GM18873 (cell line): ENCODE data around the gene SHB.

ENCODE experiments used
- ATAC-seq: cut with Tn5 transposase; IDR thresholded peaks from one replicate; pipeline ENCODE4 v1.9.1; 2021; ENCODE audit warnings: mild to moderate bottlenecking, moderate library complexity, moderate number of reproducible peaks; ENCODE audit not compliant: unreplicated experiment, low FRiP score

The SHB gene

DNA sequence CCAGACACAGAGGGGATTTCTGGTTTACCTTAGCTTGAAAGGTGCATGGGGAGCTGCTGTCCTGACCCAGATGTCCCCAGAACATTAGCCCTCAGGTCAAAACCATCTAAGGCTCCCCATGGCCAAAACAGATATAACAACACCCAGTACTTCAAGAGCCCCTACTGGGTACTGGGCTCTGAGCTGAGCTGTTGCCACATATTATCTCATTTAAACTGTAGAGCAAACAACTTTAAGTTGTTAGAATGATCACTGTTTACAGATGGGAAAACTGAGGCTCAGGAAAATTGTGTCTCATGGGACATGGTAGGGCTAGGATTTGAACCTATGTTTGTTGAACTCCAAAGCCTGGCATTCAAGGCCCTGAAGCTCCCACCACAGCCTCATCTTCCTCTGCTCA is 144.5 kb downstream of the SHB start:
- no peak for ATAC-seq

DNA sequence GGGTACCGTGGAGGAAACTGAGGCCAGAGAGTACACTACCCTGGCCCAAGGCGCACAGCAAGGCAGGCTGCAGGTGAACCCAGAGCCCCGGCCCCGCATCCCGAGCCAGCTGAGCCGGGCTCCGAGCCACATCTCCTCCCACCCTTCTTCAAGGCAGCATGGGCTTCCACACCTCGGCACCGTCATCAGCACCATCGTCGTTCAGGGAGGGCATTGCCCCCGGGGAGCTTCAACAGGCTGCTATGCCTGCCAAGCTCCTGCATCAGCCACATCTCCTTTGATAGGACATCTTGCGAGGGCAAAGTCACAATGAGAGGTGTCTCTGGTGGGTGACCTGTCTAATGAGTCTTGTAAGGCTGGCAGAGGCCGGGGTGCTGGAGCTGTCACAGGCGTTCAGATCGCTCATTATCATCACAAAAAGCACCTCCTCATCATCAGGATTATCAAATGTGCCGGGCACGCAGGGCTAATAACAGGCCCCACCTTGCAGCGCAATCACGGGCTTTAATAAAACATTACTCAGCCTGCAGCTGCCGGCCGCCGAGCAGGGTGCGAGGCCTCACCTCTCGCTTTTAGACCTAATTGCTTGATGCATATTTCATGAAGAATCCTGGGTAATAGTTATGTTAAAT is 145.1 kb downstream of the SHB start:
- no peak for ATAC-seq

DNA sequence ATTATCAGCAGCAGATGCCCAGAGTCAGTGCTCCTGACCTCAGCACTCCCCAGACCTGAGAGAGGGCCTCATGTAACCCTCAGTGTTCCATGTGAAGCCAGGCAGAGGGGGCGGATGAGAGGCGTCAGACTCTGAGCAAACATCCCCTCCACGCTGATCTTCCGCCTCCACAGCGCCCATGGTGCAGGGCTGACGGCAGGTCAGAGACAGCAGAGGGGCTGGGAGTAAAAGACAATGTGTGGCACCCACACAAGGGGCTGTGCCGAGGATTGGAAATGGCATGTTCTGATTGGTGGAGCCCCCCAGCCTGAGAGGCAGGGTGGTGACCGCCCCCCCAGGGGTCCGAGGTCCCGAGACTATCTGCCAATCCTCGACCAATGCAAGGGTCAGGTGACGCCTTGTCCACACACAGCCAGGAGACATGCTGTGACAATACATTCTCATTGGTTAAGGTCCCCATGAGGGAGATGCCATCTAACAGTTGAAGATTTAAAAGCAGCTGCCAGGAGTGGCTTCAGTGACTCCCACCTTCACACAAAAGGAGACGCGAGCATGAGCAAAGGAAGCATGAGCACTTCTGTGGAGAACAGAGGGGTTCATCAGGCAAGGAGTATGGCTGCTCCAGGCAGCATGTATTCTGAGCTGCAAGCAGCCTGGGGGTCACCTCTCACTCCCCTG is 145.8 kb downstream of the SHB start:
- no peak for ATAC-seq

DNA sequence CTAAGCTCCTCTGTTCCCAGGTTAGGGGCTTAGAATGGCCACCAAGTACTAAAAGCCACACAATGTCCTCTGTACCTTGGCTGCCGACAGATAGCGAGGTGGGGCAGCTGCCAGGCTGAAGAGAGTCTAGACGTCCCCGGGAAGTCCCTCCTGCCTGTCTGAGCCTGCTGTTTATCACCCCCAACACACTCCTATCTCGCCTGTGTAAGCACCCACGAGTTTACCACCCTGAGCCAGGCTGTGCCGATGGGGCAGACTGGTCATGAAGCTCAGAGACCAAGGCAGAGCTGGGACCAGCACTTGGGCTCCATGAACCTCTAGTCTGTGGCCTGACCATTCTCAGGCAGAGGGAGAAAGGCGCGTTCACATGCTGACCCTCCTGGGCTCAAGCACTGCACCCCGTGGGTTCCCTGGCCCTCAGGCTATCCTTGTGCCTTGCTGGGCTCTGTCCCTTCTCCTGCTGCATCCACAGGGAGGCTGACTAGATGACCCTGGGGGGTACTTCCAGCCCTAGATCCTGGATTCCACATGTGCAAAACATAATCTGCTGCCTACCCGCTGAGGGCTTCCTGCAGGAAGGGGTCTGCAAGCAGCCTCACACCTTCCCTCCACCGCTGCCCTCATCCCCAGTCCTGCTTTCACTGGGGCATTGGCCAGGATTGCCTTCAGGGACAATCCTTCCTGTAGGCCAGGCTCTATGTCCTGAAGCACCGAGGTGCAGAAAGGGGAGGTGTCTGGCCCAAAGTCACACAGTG is 146.5 kb downstream of the SHB start:
- ATAC-seq: no peak

DNA sequence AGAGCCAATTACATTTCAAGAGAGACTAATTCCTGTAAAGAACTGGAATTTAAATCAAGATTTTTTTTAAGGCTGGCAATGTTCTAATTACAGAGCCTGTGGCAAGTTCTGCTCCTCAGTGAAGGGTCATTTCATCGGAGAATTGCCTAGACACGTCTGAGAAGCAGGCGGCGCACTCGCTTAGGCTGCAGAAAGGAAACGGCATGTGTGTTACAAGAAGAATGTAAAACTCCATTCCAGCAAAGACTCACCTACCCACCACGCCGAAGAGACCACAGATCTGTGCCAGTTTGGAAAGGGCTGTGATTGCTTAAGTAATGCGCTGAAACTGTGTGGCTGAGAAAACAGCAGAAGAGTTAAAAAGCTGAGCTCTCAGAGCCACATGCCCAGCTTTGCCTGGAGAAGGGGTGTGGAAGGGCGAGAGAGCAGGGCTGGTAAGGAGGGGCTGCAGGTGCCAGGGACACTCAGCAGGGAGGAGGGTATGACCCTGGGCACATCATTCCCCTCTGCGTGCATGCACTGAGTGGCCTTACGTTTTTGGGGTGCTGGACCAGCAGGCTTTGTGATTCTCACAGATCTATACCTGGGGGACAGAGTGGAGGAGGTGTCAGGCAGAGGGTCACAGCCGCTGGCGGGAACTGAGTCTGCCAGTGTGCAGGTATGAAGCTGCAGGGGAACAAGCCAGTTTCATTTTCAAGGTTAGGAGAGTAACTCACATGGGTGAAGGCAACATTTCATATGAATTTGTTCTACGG is 147.3 kb downstream of the SHB start:
- no peak for ATAC-seq

DNA sequence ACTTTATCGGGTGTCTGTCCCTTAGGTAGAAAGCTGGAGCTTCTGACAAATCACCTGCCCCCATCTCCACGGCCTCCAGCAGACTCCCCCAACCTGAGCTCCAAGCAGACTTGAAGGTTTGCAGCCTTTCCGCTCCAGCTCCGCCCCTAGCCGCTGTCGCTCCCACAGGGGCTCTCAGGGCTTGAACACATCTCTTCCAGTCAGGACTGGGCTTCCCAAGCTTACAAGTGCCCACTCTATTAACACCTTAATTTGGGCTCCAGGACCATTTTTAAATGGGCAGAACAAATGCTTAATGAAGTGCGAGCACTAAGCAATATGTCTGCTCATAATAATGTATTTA is 147.9 kb downstream of the SHB start:
- ATAC-seq: no peak

DNA sequence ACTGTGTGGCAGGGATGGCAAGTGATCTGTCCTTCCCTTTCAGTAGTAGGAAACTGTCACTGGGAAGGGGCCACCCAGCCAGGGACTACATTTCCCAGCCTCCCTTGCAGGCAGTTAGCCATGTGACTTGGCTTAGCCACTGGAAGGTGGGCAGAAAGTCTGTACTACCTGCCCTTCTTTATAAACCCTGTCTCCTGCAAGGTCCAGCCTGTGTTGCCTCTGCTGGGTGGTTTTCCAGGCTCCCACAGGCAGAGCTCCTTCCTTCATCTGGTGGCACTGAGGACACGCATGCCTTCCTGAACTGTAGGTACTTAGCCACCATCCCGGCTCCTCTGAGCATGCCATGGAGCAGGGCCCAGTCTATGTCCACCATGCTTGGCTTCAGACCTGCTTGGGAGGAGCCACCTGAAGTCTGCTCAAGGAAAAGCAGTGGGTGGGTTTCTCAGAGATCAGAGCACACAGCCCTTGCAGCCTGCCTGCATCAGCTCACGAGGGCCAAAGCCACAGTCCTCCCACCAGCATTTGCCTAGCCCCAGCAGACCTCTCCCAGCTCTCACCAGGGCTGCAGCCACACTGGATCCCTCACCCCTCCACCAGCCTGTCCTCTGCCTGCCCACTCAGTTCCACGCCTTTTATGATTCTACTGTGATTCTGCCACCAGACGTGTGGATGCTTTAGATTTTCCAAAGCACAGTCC is 148.4 kb downstream of the SHB start:
- no peak for ATAC-seq

DNA sequence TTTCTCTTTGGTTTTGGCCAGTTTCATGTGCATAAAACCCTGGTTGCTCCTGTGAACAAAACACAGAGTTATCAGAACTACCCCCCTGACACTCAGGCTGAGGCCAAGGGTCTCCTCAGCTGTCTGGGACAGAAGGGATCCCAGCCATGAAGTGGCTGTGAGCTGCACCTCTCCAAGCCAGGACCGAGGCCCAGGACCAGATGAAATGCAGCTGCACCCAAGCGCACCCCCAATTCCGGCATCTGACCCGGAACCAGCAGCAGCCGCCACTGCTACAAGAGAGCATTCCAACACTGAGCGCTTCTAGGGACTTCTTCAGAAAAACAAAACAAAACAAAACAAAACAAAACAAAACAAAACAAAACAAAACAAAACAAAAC is 149.1 kb downstream of the SHB start:
- no peak for ATAC-seq

DNA sequence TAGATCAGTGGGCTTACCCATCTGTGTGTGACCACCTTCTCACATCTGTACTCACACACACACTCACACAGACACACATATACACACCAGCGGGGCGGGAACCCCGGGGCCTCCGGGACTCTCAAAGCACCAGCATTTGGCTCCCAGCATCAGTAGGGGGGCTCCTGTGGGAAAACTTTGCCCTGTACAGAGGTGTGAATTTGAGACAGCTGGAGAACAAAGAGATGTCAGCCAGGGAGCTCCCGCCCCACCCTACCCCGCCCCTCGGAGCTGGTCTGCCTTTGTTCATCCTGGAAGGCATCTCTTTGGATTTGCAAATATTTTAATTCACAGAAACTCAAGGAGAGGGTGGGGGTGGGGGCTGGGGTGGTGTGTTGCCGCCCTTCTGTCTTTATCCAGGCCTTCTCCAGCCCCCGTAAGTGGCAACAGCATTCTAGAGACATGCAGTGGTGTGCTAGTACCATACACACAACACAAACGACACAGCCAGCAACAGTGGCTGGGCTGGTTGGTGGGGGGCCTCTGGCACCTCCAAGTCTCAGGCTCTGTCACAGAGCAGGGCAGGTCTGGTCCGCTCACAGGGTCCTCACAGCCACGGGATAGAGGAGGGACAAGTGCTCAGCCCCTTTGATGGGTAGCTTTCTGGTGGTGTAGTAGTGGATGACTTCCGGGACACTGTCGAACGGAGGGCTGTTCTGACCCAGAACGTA is 149.6 kb downstream of the SHB start:
- no peak for ATAC-seq

DNA sequence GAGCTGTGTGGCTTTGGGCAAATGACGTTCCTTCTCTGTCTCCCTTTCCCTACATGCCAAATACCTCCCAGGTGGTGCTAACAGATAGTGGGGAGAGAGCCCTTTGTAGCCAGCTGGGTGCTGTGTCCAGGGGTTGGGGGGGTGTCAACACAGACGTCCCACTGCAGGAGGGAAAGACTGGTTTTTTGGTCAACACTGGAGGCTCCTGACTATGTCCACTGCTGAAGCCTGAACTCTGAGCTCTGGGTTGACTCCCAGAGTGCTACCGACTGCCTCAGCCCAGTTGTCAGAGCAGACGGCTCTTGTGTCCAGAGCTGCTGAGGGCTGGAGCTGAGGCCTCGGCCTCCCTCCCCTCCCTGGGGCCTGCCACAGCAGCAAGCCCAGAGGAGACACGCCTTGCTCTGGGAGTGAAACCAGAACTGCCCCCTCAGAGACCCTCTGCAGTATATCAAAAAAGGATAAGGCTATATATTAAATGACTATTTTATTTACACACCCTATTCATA is 150.3 kb downstream of the SHB start:
- ATAC-seq: no peak

DNA sequence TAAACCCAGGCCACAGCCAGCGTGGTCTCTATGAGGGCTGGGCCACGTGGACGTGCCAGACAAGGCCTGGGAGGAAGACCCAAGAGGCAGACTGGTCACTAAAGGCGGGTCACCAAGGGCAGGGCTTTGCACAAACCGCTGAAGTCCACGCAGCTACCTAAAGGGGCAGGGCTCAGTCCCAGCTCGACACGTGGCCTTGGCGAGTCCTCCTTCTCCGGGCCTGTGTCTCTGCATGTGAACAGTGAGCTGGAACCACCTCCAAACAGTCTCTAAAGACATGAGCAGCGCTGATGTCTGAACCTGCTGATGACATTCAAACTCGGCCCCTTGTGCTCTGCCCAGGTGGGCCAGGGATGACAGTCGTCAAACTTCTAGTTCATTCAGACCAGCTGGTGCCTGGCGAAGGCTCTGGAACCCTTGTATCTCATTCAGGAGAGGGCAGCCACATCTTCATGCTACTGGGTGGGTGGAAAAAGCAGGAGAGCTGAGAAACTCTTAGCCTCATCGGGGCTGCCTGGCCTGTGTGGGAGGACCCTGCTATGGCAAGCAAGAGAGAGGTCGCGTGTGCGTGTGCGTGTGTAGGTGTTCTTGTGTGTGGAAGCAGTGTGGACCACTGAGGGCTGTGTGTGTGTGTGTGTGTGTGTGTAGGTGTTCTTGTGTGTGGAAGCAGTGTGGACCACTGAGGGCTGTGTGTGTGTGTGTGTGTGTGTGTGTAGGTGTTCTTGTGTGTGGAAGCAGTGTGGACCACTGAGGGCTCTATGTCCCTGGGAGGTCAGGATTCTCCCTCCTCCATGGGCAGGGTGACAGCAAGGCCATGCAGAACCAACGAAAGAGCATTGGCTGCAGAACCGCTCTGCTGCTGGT is 151.0 kb downstream of the SHB start:
- no peak for ATAC-seq

DNA sequence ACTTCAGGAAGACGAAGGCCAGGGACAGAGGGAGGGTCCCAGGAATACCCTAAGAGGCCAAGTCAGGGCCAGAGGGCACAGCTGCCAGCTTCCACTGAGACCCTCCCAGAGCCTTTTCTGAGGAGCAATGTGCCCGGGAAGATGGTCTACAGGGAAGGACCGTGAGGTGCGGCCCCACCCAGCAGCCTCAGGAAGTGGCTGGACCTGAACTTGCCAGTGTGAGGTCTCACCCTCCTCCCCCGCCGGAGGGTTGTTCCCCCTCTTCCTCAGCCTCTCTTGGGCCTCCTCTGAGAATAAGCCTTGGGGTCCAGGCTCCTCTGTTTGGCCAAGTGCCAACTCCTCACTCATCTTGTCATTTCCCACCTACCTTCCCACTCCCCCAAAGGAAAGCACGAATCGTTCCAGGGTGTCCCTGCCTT is 151.7 kb downstream of the SHB start:
- ATAC-seq: no peak

DNA sequence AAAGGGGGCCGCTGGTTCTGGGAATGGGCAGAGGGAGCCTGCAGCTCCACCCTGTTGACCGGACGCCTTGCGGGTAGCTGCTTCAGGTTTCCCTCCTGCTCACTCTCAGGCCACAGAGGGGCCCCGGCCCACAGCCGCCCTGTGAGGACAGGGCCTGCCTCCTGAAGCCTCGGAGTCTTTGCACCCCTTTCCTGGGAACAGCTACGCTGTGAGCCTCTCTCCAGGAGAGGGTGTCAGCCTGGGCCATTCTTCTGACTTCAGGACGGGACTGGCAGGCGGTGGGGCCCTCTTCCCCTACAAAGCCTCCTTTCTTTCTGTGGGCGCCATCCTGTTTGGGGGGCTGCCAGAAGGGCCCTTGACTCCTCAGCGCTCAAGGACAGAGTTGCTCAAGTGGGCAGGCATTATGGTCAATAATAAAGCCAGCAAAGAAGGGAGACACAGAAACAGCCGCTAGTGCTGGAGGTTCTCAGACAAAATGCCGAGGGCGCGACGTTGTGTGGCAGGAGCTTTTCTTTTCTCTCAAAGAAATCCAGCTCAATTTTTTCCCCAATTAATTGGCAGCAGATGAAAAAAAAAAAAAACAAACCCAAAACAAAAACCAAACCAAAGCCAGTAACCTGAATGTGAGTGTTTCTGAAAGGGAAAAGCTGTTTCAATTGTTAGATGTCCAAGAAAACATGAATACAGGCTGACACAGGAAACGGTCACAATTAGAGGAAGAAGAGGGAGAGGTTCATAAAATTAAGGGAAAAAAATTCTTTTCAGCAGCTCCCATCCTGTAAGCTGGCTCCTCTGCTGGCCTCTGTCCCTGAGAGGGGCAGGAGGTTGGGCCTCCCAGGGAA is 152.3 kb downstream of the SHB start:
- no peak for ATAC-seq

DNA sequence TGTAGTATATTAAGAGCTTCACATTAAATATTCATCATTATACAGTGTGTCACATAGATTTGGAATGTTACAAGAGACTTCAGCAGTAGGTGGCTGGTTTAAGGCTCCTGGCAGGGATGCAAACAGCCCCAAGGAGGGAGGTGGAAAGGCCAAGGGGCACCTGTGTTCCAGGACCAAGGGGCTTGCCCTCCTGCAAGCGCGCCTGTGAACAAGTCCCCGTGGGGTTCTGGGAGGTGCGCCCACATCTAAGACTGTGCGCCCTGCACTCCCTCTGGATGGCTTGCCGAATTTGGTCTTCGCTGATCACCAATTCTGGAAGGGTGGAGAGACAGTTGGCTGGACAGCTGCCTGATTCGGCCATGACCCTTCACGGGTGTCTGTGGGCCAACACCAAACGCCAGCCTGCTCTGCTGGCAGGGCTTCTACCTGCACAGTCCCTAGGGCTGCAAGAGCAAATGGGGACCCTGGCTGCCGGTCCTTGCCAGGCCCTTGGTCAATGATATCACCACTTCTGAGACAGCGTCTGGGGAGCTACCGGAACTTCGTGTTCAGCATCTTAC is 153.0 kb downstream of the SHB start:
- ATAC-seq: no peak

DNA sequence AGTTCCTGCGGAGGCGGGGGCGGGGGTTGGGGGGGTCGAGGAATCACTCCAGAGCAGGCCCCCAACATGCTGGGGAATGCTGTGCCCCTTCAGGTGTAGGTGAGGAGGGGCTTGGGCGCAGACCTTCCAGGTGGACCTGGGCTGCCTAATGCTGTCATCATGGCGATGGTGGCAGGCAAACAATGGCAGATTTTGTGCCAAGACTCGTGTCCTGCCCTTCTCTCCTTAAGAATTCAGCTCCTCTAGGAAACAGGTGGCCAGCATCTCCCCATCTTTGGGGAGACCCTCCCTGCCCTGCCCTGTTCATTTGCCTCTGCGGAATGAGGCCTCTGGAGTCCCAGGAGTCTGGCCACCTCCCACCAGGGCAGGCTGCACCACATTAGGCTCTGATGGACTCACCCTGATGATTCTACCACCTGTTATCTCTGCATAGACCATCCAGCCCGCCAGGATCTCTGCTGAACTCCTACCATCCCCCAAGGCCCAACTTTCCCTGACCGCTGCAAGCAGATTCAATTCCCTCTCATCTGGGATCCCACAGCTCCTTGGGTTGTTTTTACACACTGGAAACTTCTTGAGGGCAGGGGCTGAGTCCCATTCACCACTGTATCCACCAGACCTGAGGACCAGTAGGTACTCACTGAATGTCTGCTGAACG is 154.2 kb downstream of the SHB start:
- no peak for ATAC-seq

DNA sequence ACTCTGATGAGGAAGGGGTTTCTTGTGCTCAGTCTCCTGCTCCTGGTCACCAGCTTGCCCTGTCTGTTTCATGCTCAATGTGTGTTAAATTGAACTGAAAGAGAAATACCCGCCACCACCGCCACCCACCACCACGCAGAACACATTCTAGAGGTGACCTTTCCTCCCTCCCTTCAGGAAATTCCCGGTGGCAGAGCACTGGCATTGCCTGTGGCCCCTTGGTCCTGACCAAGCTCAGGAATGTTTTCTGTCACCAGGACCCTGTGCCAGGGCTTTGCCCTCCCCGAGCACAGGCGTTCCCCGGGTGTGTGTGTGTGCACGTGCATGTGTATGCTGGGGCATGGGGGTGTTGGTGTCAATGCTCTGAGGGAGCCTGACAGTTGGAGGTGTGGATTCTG is 154.9 kb downstream of the SHB start:
- ATAC-seq: no peak

DNA sequence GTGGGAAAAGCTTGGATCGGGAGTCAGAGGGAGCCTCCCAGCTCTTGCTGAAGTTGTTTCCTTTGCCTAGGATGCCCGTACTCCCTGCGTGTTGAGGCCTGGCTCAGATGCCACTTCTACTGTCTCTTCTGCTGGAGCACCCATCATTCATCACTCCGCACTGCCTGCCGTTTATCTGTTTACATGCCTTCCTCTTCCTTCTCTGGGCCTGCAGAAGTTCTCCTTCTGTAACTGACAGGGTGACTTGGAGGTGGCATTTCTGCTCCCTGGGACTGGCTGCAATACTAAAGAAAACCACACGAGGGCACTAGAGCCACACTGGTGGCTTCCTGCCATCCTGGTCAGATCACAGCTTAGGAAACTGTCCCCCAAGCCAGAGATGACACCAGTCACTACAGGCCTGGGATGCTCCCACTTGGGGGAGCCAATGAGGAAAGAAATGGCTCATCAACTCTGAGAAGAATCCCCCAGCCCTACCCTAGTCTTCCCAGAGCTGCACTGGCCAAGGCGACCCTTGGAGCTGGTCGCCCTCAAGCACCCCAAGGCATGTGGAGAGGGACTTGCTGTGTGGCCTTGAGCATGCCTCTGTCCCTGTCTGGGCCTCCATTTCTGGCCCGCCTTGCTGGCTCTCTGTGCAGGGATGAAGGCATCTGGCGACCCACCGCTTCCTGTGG is 155.4 kb downstream of the SHB start:
- ATAC-seq: peak; percentile 57
